Transverse colon (tissue), 4 donors: ENCODE results near the gene GNAL. TPM values are rescaled to one million over a fixed set of nuclear protein-coding genes. Genes with fewer than 3 reads are reported as not detected.
"Not testable (repeated sequence)": the region's sequence is repeated elsewhere in the genome, so short reads cannot be mapped to it uniquely, and the experiment has no call there.

Source experiments
- DNase-seq: peaks from one replicate; pipeline ENCODE4 v3.0.0-alpha.2; 2019
- H3K27ac ChIP-seq, 4 donors: fragments of 200-600 bp; sonication (generic); 2 replicates each; pipeline ENCODE4 v1.5.1; 2016 to 2018; ENCODE audit warnings: inconsistent platforms in 4 of 4
- H3K27me3 ChIP-seq: fragments of 200-600 bp; sonication (generic); 2 replicates; pipeline ENCODE4 v1.5.1; 2017; ENCODE audit warnings: inconsistent platforms
- H3K36me3 ChIP-seq, 4 donors: fragments of 200-600 bp; sonication (generic); 2 replicates each; pipeline ENCODE4 v1.5.1; 2017 to 2019; ENCODE audit warnings: inconsistent platforms in 4 of 4
- H3K4me1 ChIP-seq, 4 donors: fragments of 200-600 bp; sonication (generic); 2 replicates each; pipeline ENCODE4 v1.5.1; 2017 to 2020; ENCODE audit warnings: inconsistent platforms in 4 of 4
- H3K4me3 ChIP-seq, 4 donors: fragments of 200-600 bp; sonication (generic); 1 replicate in 1 of 4; 2 replicates in 3 of 4; pipeline versions ENCODE4 v1.5.1 to v1.6.1; 2017 to 2019; ENCODE audit warnings: inconsistent platforms in 4 of 4
- H3K9me3 ChIP-seq, 2 donors: fragments of 200-600 bp; sonication (generic); 2 replicates each; pipeline ENCODE4 v1.5.1; 2017 to 2019; ENCODE audit warnings: inconsistent platforms in 2 of 2
- CTCF ChIP-seq, 5 experiments: fragments of 200-600 bp in 3 of 5; fragments of 450-650 bp in 2 of 5; sonication (generic) in 3 of 5; IDR thresholded peaks; 1 replicate in 2 of 5; 2 replicates in 3 of 5; pipeline ENCODE4 v1.5.1; 2016 to 2017; ENCODE audit warnings: antibody characterized with exemption in 5 of 5, inconsistent platforms in 3 of 5, mild to moderate bottlenecking in 2 of 5, moderate library complexity in 1 of 5
- EP300 ChIP-seq: sonication (generic); formaldehyde crosslinking; IDR thresholded peaks from one replicate; pipeline ENCODE4 v1.6.1; 2017; ENCODE audit warnings: antibody characterized with exemption, low read depth
- POLR2A ChIP-seq: fragments of 450-650 bp; IDR thresholded peaks from one replicate; pipeline ENCODE4 v1.6.1; 2016; ENCODE audit warnings: antibody characterized with exemption, mild to moderate bottlenecking, moderate library complexity
- POLR2AphosphoS5 ChIP-seq, 3 donors: sonication (generic); formaldehyde crosslinking; IDR thresholded peaks; one replicate each; pipeline ENCODE4 v1.6.1; 2016; ENCODE audit warnings: antibody characterized with exemption in 3 of 3
- WGBS, 2 donors: methylation state at CpG; one replicate each; pipeline ENCODE4 v1.1.5; 2018; ENCODE audit warnings: low coverage in 1 of 2; 5-methylcytosine and 5-hydroxymethylcytosine counted together
- in situ Hi-C, 4 donors: fragments of 200-750 bp; cut with MboI; loops; one replicate each; pipeline versions ENCODE4 v1.15.0 to v1.15.1; 2017; ENCODE audit warnings: low sequenced_read_pairs in 3 of 4, low pct_ligation_motif_present in 1 of 4, low pct_unique_long_range_greater_than_20kb in 1 of 4
- intact Hi-C: fragments of 100-400 bp; cut with DNase I; formaldehyde crosslinking; loops from one replicate; pipeline ENCODE4 v1.15.1; 2023; ENCODE audit warnings: low total_unique reads
- total RNA-seq, 4 donors: library from RNA; depleted of rRNA; stranded (reverse); fragments of >200 nt; gene quantifications; one replicate each; pipeline ENCODE4 v1.1.0, GENCODE V29; 2016

GNAL gene
- total RNA-seq, result 1 to 10 TPM; 2.9 to 7.4 (median 7.2) TPM

- Histone ChIP-seq H3K4me3 (peak within 1 kb of the TSS; percentile 38 to 72 (median 60)), H3K27me3 (peaks cover 38% of the 10 kb centered on the region), H3K9me3 (no peaks in the 10 kb centered on the region), H3K27ac (peak within 1 kb of the TSS; percentile 44 to 85 (median 66)), H3K4me1 (peaks cover 6 to 16% (median 6%) of the 10 kb centered on the region in 4 donors), H3K36me3 (no peaks in the 10 kb centered on the region)
- in situ Hi-C loops, result no loop called here
- intact Hi-C loops, result loop anchor here (5.0 kb wide), 1 partner anchor 158 kb away; no protein-coding TSS in a partner anchor
- no peak for TF ChIP-seq CTCF (IDR thresholded peaks at IDR 0.05)
- TF ChIP-seq POLR2AphosphoS5 (IDR thresholded peaks at IDR 0.05), result peak; percentile 33 to 70 (median 57)
- no peak for TF ChIP-seq POLR2A
- TF ChIP-seq EP300, result peak; percentile 17
- peak; percentile 79 for DNase-seq
- 1% methylated on average over 54 of the region's 77 CpGs; no CpG with 5 or more reads in 1 of the 2 donors for WGBS, 2 donors
Measured at GRCh38 chr18:11688972-11689668, at the start of gene GNAL. Gene GNAL, plus strand, starts transcription at chr18:11689264. Its CDS starts 300 bp downstream, at chr18:11689564.

GRCh38 chr18:11647310-11647709 is 41.8 kb upstream of the GNAL start:
- 85 to 98% methylated on average over 4 to 16 of the region's 23 CpGs for WGBS, 2 donors
- H3K36me3 ChIP-seq, H3K9me3 ChIP-seq, H3K4me3 ChIP-seq, in situ Hi-C loops, H3K27me3 ChIP-seq, H3K27ac ChIP-seq, H3K4me1 ChIP-seq, intact Hi-C loops, DNase-seq: not testable (repeated sequence)

GRCh38 chr18:11647804-11648203 is 41.3 kb upstream of the GNAL start:
- H3K4me1 ChIP-seq, in situ Hi-C loops, H3K27me3 ChIP-seq, H3K9me3 ChIP-seq, DNase-seq, H3K36me3 ChIP-seq, H3K27ac ChIP-seq, H3K4me3 ChIP-seq, intact Hi-C loops: not testable (repeated sequence)
- 90% methylated on average over 20 of the region's 26 CpGs; no CpG with 5 or more reads in 1 of the 2 donors for WGBS, 2 donors

- no peak for DNase-seq
- Histone ChIP-seq H3K36me3 (no peaks in the 10 kb centered on the region), H3K27me3 (peaks cover 7% of the 10 kb centered on the region), H3K4me1 (no peaks in the 10 kb centered on the region), H3K9me3 (no peaks in the 10 kb centered on the region), H3K4me3 (no peak overlapping the region), H3K27ac (no peak overlapping the region)
- TF ChIP-seq EP300 (no peak), POLR2AphosphoS5 (IDR thresholded peaks at IDR 0.05) (no peak), POLR2A (no peak), CTCF (IDR thresholded peaks at IDR 0.05) (no peak)
- in situ Hi-C loops, result loop anchor here in 1 of 4 donors (25.0 kb wide), 1 partner anchor 88 kb away; no protein-coding TSS in a partner anchor
- intact Hi-C loops, result no loop called here
- WGBS, 2 donors, result 17 to 75% methylated on average over 1 to 4 of the region's 4 CpGs
Measured at GRCh38 chr18:11649839-11650238, 39.2 kb upstream of the GNAL start.

- in situ Hi-C loops, result loop anchor here in 1 of 4 donors (25.0 kb wide), 1 partner anchor 90 kb away; no protein-coding TSS in a partner anchor
- Histone ChIP-seq H3K27ac (no peak overlapping the region), H3K36me3 (no peaks in the 10 kb centered on the region), H3K4me3 (no peak overlapping the region), H3K9me3 (no peaks in the 10 kb centered on the region), H3K27me3 (peaks cover 10% of the 10 kb centered on the region), H3K4me1 (peaks cover 0 to 2% (median 0%) of the 10 kb centered on the region in 4 donors)
- WGBS, 2 donors, result 74 to 90% methylated on average over 2 to 3 of the region's 3 CpGs
- intact Hi-C loops, result no loop called here
- TF ChIP-seq POLR2AphosphoS5 (IDR thresholded peaks at IDR 0.05), result no peak
- TF ChIP-seq EP300, result no peak
- TF ChIP-seq POLR2A, result no peak
- no peak for TF ChIP-seq CTCF (IDR thresholded peaks at IDR 0.05)
- no peak for DNase-seq
Measured at GRCh38 chr18:11651899-11652298, 37.2 kb upstream of the GNAL start.
